HG02588 (cell line): Measurements from ENCODE around the gene ZSWIM6.

ENCODE experiments used
- ATAC-seq: cut with Tn5 transposase; IDR thresholded peaks from one replicate; pipeline ENCODE4 v1.9.1; 2021; ENCODE audit warnings: mild to moderate bottlenecking, moderate library complexity; ENCODE audit not compliant: unreplicated experiment

ZSWIM6 gene

DNA sequence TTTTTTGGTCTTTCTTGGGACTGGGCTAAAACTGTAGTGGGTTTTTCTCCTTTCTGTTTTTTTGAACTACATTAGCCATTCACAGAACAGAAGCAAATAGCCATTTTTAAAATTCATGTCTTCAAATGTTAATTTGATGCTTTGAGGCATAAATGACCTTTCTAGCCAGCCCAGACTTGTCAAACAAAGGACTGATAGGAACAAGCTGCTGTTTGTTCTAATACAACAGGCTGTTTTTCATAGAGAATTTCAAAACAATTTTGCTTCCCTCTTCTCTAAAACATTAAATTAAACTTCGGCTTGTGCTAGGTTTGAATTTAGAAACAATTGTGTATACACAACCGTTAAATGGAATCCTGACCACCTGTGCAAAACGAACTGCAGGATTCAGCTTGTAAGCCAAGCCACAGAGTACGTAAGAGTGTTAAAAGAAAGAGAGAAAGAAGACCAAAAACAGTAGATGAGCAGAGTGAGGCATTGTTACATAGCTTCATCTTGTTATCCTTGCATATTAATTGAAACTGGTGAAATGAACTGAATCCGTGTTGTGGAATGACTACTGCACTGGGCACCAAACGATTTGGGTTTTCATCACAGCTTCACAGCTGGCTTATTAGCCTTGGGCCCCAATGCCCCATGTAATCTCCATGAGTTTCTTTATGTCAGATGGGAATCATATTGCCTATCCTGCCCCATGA, 100.0 kb downstream of the ZSWIM6 start:
- ATAC-seq: no peak

GRCh38 chr5:61435368-61435767, 103.3 kb downstream of the ZSWIM6 start:
- ATAC-seq: no peak

DNA sequence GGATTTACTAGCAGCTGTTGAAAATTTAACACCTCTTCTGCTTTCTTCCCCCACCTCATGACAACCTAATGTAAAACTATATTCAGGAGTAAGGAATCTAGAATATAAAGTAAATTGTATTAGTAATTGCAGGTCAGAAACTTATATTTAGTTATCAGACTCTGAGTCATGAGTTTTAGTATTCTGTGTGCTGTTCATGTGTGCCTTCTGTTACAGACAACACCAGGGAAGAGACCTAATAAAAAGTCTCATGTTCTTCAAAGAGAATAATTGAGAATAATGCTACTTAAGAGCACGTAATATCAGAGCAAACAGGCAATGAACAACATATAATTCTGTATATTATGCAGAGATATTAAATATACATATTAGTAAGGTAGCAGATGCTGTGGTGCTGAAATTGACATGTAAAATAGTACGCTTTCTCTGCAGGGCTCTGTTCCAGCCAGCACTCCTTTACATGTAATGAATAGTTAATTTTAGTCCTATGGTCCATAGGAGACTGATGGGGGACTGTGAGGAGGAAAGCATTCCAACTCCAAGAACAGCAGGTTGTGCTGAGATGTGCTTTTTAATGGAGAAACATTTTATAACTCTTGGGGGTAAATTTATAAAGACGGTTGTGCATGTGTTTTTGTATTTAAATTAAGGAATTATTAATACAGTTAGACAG, 106.4 kb downstream of the ZSWIM6 start:
- no peak for ATAC-seq

- no peak for ATAC-seq
Measured at GRCh38 chr5:61440086-61440485, 108.0 kb downstream of the ZSWIM6 start.

DNA sequence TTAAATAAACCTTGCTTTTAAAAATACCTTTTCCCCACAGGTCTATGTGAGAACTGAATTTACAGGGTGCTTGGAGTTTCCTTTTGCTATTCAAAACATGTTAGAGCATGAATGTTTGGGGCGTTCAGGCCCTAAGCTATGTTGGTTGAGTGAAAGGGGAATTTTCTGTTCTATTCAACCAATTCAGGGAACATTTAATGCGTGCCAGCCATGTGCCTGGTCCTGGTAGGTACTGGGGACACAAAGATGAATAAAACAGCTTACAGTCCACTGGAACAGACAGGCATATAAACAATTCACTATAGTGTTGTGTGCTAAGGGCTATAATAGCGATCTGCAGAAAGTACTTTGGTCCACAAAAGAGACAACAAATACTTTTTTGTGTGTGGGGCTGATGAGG, 108.5 kb downstream of the ZSWIM6 start:
- ATAC-seq: no peak

DNA sequence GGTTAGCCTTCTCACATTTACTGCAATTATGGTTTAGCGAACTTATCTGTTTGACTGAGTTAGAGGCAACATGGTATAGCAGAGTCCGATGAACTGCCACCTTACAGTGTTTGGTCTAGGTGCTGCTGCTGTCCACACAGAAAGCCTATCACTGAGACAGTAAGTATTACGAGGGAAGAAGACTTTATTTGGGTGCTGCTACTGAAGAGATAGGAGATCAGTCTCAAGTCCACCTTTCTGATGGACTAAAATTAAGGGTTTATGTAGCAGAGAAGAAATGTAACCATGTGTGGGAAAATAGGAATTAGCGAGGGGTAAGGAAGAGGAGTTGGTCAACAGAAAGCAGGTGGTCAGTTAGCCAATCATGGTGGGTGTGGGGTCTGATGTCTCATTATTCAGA, 109.7 kb downstream of the ZSWIM6 start:
- no peak for ATAC-seq

DNA sequence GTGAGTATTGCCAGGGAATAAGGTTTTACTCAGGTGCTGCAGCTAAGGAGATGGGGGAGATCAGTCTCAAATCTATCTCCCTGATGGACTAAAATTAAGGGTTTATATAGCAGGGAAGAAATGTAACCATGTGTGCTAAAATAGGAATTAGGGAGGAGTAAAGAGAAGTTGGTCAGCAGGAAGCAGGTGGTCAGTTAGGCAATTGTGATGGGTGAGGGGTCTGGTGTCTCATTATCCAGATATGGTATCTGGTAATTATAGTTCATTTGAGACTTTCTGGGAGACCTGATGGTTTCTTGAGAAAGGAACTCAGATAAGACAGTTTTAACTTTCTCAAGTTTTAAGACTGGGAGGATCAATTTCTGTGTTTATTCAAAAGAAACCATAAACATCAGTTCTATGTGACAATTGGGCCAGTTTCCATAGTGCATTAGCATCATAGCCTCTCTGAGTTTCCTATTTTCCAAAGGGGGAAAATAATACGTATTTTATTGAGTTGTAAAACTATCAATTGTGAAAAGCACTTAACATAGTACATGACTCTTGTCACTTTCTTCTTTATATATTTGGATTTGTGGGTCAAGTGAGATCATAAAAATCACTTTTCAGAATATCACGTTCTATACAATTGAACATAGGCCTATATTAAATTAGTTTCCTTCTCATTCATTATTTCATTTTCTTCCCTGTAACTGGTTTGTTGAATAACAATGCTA, 115.9 kb downstream of the ZSWIM6 start:
- no peak for ATAC-seq

DNA sequence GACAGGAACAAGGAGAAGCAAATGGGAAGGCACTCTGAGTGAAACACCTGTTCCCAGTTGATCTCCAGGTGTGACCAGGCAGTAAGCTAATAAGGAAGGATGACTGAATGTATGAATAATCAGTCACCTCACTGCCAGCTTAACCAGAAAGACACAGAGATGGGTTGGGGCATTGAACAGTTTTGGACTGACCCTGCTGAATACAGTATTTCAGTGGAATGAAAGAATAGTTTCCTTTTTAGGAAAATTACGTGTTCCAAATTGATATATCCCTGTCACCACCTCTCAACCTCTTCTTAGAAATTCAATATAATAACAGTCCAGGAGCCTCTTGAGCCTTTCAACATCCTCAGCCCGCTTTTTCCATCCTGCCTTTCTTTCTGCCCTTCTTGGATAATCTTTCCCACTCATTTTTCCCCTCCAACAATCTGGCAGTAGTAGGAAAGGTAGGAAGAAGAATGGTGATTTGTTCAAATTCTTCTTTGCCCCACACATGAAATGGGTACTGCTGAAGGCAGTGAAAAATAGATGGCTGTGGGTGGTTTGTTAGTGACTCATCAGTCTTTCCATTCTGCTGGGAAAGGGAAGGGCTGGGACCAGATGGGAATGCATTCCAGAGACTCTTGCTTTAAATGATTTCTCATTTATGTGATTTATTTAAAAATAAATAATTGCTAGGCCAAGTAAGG, 117.9 kb downstream of the ZSWIM6 start:
- no peak for ATAC-seq

- ATAC-seq: no peak
Measured at GRCh38 chr5:61450493-61451279, 118.6 kb downstream of the ZSWIM6 start.

GRCh38 chr5:61455179-61456006, 123.3 kb downstream of the ZSWIM6 start:
- no peak for ATAC-seq

- ATAC-seq: no peak
Measured at GRCh38 chr5:61460471-61460870, 128.4 kb downstream of the ZSWIM6 start.

GRCh38 chr5:61461417-61461816, 129.4 kb downstream of the ZSWIM6 start:
- ATAC-seq: no peak

DNA sequence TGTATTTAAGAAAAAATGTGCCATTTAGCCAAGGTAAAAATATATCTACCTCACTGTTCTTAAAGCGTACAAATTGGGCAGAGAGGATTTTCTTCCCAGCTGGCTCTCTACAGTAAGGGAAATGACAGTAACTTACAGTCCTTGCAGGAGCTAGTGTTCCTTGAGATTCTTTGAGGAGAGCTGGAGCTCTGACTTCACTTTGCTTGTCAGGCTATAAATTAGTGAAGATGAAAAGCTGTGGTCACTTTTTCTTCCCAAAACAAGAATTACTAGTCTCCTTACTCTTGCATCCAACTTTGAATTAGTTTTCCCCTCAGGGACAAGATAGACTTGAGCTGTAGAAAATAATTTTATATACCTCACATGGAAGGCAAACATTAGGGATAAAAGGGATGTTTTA, 129.9 kb downstream of the ZSWIM6 start:
- ATAC-seq: no peak

GRCh38 chr5:61463596-61463995, 131.5 kb downstream of the ZSWIM6 start:
- no peak for ATAC-seq

GRCh38 chr5:61464512-61464911, 132.5 kb downstream of the ZSWIM6 start:
- no peak for ATAC-seq

DNA sequence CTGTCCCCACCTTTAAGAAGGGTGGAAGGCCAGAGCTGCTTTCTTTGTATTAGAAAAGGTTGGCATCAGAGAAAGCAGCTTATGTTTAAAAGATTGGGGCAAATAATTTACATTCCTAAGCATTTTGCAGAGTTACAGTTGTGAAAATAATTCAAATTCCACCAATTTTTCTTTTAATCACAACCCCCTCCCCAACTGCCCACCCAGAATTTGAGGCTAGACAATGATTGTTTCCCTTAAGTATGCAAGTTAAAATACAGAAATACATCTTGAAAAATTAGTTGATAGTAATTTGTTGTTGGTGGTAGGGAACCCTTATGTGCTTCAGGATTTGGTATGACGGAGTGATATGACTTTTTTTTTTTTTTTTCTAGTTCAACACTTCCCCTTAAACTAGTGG, 133.0 kb downstream of the ZSWIM6 start:
- no peak for ATAC-seq

DNA sequence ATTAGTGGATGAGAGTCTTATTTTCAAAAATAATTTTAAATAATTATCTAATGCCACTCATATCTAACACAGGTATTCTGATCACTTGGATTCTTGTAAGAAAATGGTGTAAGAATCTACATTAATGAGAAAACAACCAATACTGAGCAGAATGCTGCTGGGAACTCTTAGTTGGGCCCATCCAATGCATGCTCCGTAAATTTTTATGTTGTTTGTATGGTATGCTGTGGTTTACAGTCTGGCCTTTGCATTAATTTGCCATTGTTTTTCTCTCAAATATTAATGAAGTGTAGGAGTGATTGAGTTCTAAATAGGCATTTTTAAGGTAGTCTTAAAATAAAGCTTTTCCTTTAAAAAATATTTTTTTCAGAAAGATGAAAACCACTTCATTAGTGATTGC, 133.4 kb downstream of the ZSWIM6 start:
- no peak for ATAC-seq

DNA sequence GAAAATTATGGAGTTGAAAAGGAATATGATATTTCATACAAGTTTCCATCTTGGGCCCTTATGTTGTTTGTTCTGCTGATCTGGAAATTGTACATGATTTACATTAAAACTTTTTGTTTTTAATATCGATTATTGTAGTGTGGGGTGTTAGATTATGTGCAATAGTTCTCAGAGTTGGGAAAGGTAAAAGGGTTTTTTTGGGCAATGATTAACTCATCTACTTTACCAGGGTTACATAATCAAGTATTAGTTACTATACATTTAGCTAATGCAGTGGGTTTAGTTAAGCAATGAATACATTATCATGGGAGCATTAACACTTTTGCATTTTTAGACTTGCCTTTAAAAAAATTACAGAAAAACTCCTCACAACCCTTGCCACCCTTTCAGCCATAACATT, 134.0 kb downstream of the ZSWIM6 start:
- no peak for ATAC-seq

DNA sequence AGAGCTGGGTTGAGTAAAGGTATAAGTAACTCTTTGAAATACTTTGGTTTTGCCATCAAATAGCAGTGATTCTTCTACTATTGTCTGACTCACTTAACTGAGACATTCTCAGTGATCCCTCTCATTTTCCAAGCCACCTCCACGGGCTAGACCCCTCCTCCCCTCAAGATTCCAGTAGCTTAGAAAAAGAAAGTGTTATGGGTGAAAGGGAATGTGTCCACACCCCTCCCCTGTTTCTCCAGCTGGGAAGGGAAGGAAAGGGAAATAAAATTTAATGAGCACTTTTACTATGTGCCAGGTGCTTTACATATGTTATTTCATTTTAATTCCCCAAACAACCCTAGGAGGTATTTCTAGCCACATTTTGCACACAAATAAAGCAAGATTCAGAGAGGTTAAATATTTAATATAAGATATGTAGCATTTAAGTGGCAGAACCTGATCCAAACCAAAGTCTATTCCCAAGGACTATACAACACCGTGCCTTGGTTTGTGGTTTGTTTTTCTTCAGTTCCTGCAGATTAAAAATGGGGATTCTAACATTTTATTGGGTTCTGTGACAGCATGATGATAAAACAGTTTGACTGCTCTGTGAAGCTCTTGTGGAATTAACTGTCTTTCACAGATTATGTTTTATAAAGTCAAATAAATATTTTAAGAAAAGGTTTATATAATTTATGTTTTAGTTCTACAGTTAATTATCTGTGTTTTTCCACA, 135.9 kb downstream of the ZSWIM6 start:
- no peak for ATAC-seq
